Endothelial cell of umbilical vein (primary cell): Measurements from ENCODE around the gene DAB2IP.

ENCODE experiments used
- CTCF ChIP-seq, 2 donors: IDR thresholded peaks; 1 replicate in 1 of 2; 2 replicates in 1 of 2; pipeline ENCODE4 v1.5.1; 2011; ENCODE audit warnings: low read length in 2 of 2, mild to moderate bottlenecking in 2 of 2, moderate library complexity in 2 of 2, control low read depth in 1 of 2, inconsistent platforms in 1 of 2, low read depth in 1 of 2; ENCODE audit not compliant: insufficient read depth in 1 of 2; ENCODE audit errors: extremely low read depth in 1 of 2
- EZH2 ChIP-seq: IDR thresholded peaks from 2 replicates; pipeline ENCODE4 v1.6.1; 2012; ENCODE audit warnings: borderline replicate concordance, low read depth, mild to moderate bottlenecking, moderate library complexity, low read length, inconsistent platforms; ENCODE audit not compliant: severe bottlenecking
- POLR2A ChIP-seq: IDR thresholded peaks from 2 replicates; pipeline ENCODE4 v1.6.1; 2012; ENCODE audit warnings: low read depth, mild to moderate bottlenecking, control low read depth, low read length

- TF ChIP-seq CTCF (IDR thresholded peaks at IDR 0.05; ENCODE audit: extremely low read depth in 1 of 2, insufficient read depth in 1 of 2, low read depth in 1 of 2, low read length in 2 of 2) (no peak), POLR2A (no peak), EZH2 (no peak)
Observed at GRCh38 chr9:121763131-121763530, 111.7 kb downstream of the DAB2IP start.
